Liver (tissue), 9 donors: Measurements from ENCODE around the gene ANKRD61. TPM values are rescaled to one million over a fixed set of nuclear protein-coding genes. Genes with fewer than 3 reads are reported as not detected.

Experiments
- DNase-seq: peaks from one replicate; pipeline ENCODE4 v3.0.0-alpha.2; 2017; ENCODE audit warnings: low spot score
- H3K27ac ChIP-seq, 2 donors: one replicate each; pipeline ENCODE4 v1.7.0; 2013; ENCODE audit warnings: inconsistent platforms in 2 of 2, low read length in 2 of 2, control low read depth in 1 of 2, low read depth in 1 of 2, mild to moderate bottlenecking in 1 of 2
- H3K27me3 ChIP-seq, 4 donors: one replicate each; pipeline versions ENCODE4 v1.6.1 to v1.7.0; 2013; ENCODE audit warnings: low read length in 3 of 4, inconsistent platforms in 1 of 4, mild to moderate bottlenecking in 1 of 4, moderate library complexity in 1 of 4; ENCODE audit not compliant: control insufficient read depth in 4 of 4, insufficient read depth in 4 of 4
- H3K36me3 ChIP-seq, 4 donors: one replicate each; pipeline versions ENCODE4 v1.6.1 to v1.7.0; 2013; ENCODE audit warnings: low read length in 3 of 4, mild to moderate bottlenecking in 3 of 4, low read depth in 1 of 4, moderate library complexity in 1 of 4; ENCODE audit not compliant: control insufficient read depth in 4 of 4, insufficient read depth in 3 of 4
- H3K4me1 ChIP-seq, 4 donors: one replicate each; pipeline versions ENCODE4 v1.6.1 to v1.7.0; 2013; ENCODE audit warnings: low read length in 3 of 4, mild to moderate bottlenecking in 3 of 4, moderate library complexity in 1 of 4; ENCODE audit not compliant: control insufficient read depth in 4 of 4, insufficient read depth in 4 of 4
- H3K4me3 ChIP-seq, 3 donors: one replicate each; pipeline versions ENCODE4 v1.6.1 to v1.7.0; 2013; ENCODE audit warnings: low read length in 3 of 3, control low read depth in 1 of 3, low read depth in 1 of 3, mild to moderate bottlenecking in 1 of 3
- H3K9ac ChIP-seq, 2 donors: one replicate each; pipeline ENCODE4 v1.7.0; 2013; ENCODE audit warnings: low read length in 2 of 2, mild to moderate bottlenecking in 2 of 2, moderate library complexity in 2 of 2, control low read depth in 1 of 2, low read depth in 1 of 2
- H3K9me3 ChIP-seq, 4 donors: one replicate each; pipeline versions ENCODE4 v1.6.1 to v1.7.0; 2013; ENCODE audit warnings: low read length in 3 of 4; ENCODE audit not compliant: control insufficient read depth in 4 of 4
- EGR1 ChIP-seq, 2 donors: IDR thresholded peaks; 2 replicates each; pipeline ENCODE4 v1.6.1; 2016 to 2018; ENCODE audit warnings: antibody characterized with exemption in 2 of 2, low read depth in 2 of 2
- FOXA1 ChIP-seq: IDR thresholded peaks from 2 replicates; pipeline ENCODE4 v1.6.1; 2016; ENCODE audit warnings: antibody characterized with exemption
- FOXA2 ChIP-seq: IDR thresholded peaks from 2 replicates; pipeline ENCODE4 v1.6.1; 2016; ENCODE audit warnings: antibody characterized with exemption
- GABPA ChIP-seq, 2 donors: IDR thresholded peaks in 1 of 2; conservative IDR thresholded peaks in 1 of 2; 2 replicates each; pipeline ENCODE4 v1.6.1; 2016; ENCODE audit warnings: antibody characterized with exemption in 2 of 2, mild to moderate bottlenecking in 1 of 2, moderate library complexity in 1 of 2
- HNF4A ChIP-seq, 2 donors: conservative IDR thresholded peaks; 2 replicates each; pipeline ENCODE4 v1.6.1; 2016; ENCODE audit warnings: antibody characterized with exemption in 2 of 2, mild to moderate bottlenecking in 2 of 2
- HNF4G ChIP-seq: IDR thresholded peaks from 2 replicates; pipeline ENCODE4 v1.6.1; 2016; ENCODE audit warnings: antibody characterized with exemption
- NR2F2 ChIP-seq: IDR thresholded peaks from 2 replicates; pipeline ENCODE4 v1.6.1; 2016; ENCODE audit warnings: antibody characterized with exemption
- RAD21 ChIP-seq, 2 donors: IDR thresholded peaks; 2 replicates each; pipeline ENCODE4 v1.6.1; 2016; ENCODE audit warnings: antibody characterized with exemption in 2 of 2, mild to moderate bottlenecking in 2 of 2
- REST ChIP-seq: IDR thresholded peaks from 2 replicates; pipeline ENCODE4 v1.6.1; 2016; ENCODE audit warnings: antibody characterized with exemption, mild to moderate bottlenecking
- RXRA ChIP-seq, 2 donors: IDR thresholded peaks; 2 replicates each; pipeline ENCODE4 v1.6.1; 2017 to 2018; ENCODE audit warnings: antibody characterized with exemption in 2 of 2, mild to moderate bottlenecking in 1 of 2
- SP1 ChIP-seq: IDR thresholded peaks from 2 replicates; pipeline ENCODE4 v1.6.1; 2018; ENCODE audit warnings: antibody characterized with exemption, mild to moderate bottlenecking
- TAF1 ChIP-seq: conservative IDR thresholded peaks from 2 replicates; pipeline ENCODE4 v1.6.1; 2016; ENCODE audit warnings: antibody characterized with exemption, mild to moderate bottlenecking
- YY1 ChIP-seq: IDR thresholded peaks from 2 replicates; pipeline ENCODE4 v1.6.1; 2016; ENCODE audit warnings: antibody characterized with exemption, mild to moderate bottlenecking
- ZBTB33 ChIP-seq: IDR thresholded peaks from 2 replicates; pipeline ENCODE4 v1.6.1; 2016; ENCODE audit warnings: antibody characterized with exemption
- WGBS: extraction: QIAGEN DNeasy Blood & Tissue Kit; methylation state at CpG from one replicate; pipeline ENCODE4 v1.1.7; 2013; 5-methylcytosine and 5-hydroxymethylcytosine counted together
- polyA plus RNA-seq, 2 donors: library from polyadenylated mRNA; stranded (reverse) in 1 of 2; unstranded in 1 of 2; fragments of 200-250 nt in 1 of 2; fragments of >200 nt in 1 of 2; fragmentation: Nextera tagmentation in 1 of 2; extraction: Ambion mirVana in 1 of 2; gene quantifications; one replicate each; pipeline versions ENCODE4 v1.2.1 to v1.2.3, GENCODE V29; 2013 to 2015
- total RNA-seq, 2 donors: library from RNA; depleted of rRNA; stranded (reverse); fragments of >200 nt; gene quantifications; one replicate each; pipeline ENCODE4 v1.2.3, GENCODE V29; 2014
- TF ChIP-seq, protein P1 (sequence below): IDR thresholded peaks from 2 replicates; pipeline ENCODE4 v1.6.1; 2016; ENCODE audit warnings: antibody characterized with exemption
- TF ChIP-seq, protein P2 (sequence below): fragments of 150-350 bp; IDR thresholded peaks from 2 replicates; pipeline ENCODE4 v1.5.1; 2017; ENCODE audit warnings: improper control_type of control experiment, low read depth, low read length; ENCODE audit not compliant: missing input control
- TF ChIP-seq, protein P3 (sequence below): IDR thresholded peaks from 2 replicates; pipeline ENCODE4 v1.6.1; 2016; ENCODE audit warnings: antibody characterized with exemption
- donor health status: healthy.
- donor health status: healthy.
- donor health status: healthy.
- donor health status: healthy.
- donor health status: healthy.

The ANKRD61 gene
- total and polyA plus RNA-seq, 4 donors = 0.08 to 0.42 TPM; not detected in 2

DNA sequence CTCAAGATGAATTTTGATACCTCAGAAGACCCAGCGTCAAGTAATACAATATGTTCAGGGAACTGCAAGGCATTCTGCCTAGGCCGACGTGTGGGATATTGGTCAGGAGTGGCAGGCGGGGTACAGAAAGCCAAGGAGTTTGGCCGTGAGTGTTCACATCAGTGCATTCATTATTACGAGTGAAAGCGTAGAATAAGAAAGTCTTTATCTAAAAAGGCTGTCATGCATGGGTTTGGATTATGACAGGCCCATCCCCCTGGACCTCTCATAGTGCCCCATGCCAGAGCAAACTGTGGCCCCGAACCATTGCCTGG, 14.6 kb upstream of the ANKRD61 start:
- 98% methylated on average over 8 of the region's 8 CpGs for WGBS
- DNase-seq = no peak
- no peak for TF ChIP-seq TAF1
- no peak for TF ChIP-seq HNF4A (conservative IDR thresholded peaks at IDR 0.05)
- TF ChIP-seq FOXA2 = no peak
- TF ChIP-seq RXRA (IDR thresholded peaks at IDR 0.05) = no peak
- TF ChIP-seq GABPA (IDR thresholded peaks at IDR 0.05 in 1 of 2, conservative IDR thresholded peaks at IDR 0.05 in 1 of 2) = no peak
- no peak for TF ChIP-seq EGR1 (IDR thresholded peaks at IDR 0.05; ENCODE audit: low read depth in 2 of 2)
- TF ChIP-seq RAD21 (IDR thresholded peaks at IDR 0.05) = no peak
- no peak for TF ChIP-seq NR2F2
- Histone ChIP-seq H3K36me3 (peaks cover 8 to 52% (median 37%) of the 10 kb centered on the region in 4 donors), H3K27ac (no peak overlapping the region), H3K4me3 (no peak overlapping the region), H3K9me3 (no peaks in the 10 kb centered on the region), H3K9ac (no peak overlapping the region), H3K4me1 (peaks cover 0 to 32% (median 26%) of the 10 kb centered on the region in 4 donors), H3K27me3 (no peaks in the 10 kb centered on the region)

- Histone ChIP-seq H3K27ac (no peak overlapping the region), H3K36me3 (peaks cover 13 to 82% (median 67%) of the 10 kb centered on the region in 4 donors), H3K9me3 (no peaks in the 10 kb centered on the region), H3K27me3 (no peaks in the 10 kb centered on the region), H3K4me1 (peaks cover 0 to 8% (median 4%) of the 10 kb centered on the region in 4 donors), H3K4me3 (no peak overlapping the region), H3K9ac (no peak overlapping the region)
- no peak for DNase-seq
- TF ChIP-seq YY1 (no peak), RAD21 (IDR thresholded peaks at IDR 0.05) (no peak), ZBTB33 (no peak), NR2F2 (no peak), TAF1 (no peak), REST (no peak), HNF4G (no peak), RXRA (IDR thresholded peaks at IDR 0.05) (no peak), HNF4A (conservative IDR thresholded peaks at IDR 0.05) (no peak), FOXA1 (no peak), EGR1 (IDR thresholded peaks at IDR 0.05; ENCODE audit: low read depth in 2 of 2) (no peak), SP1 (no peak), GABPA (IDR thresholded peaks at IDR 0.05 in 1 of 2, conservative IDR thresholded peaks at IDR 0.05 in 1 of 2) (no peak)
- TF ChIP-seq, protein P1, sequence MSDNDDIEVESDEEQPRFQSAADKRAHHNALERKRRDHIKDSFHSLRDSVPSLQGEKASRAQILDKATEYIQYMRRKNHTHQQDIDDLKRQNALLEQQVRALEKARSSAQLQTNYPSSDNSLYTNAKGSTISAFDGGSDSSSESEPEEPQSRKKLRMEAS = no peak
- TF ChIP-seq, protein P2, sequence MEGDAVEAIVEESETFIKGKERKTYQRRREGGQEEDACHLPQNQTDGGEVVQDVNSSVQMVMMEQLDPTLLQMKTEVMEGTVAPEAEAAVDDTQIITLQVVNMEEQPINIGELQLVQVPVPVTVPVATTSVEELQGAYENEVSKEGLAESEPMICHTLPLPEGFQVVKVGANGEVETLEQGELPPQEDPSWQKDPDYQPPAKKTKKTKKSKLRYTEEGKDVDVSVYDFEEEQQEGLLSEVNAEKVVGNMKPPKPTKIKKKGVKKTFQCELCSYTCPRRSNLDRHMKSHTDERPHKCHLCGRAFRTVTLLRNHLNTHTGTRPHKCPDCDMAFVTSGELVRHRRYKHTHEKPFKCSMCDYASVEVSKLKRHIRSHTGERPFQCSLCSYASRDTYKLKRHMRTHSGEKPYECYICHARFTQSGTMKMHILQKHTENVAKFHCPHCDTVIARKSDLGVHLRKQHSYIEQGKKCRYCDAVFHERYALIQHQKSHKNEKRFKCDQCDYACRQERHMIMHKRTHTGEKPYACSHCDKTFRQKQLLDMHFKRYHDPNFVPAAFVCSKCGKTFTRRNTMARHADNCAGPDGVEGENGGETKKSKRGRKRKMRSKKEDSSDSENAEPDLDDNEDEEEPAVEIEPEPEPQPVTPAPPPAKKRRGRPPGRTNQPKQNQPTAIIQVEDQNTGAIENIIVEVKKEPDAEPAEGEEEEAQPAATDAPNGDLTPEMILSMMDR = no peak
- TF ChIP-seq, protein P3, sequence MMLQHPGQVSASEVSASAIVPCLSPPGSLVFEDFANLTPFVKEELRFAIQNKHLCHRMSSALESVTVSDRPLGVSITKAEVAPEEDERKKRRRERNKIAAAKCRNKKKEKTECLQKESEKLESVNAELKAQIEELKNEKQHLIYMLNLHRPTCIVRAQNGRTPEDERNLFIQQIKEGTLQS = no peak
- WGBS = 89% methylated on average over 11 of the region's 11 CpGs
Observed at GRCh38 chr7:6020371-6021286, 10.5 kb upstream of the ANKRD61 start.
